Measurements from ENCODE around the gene GRID1.

GRID1 gene

DNA sequence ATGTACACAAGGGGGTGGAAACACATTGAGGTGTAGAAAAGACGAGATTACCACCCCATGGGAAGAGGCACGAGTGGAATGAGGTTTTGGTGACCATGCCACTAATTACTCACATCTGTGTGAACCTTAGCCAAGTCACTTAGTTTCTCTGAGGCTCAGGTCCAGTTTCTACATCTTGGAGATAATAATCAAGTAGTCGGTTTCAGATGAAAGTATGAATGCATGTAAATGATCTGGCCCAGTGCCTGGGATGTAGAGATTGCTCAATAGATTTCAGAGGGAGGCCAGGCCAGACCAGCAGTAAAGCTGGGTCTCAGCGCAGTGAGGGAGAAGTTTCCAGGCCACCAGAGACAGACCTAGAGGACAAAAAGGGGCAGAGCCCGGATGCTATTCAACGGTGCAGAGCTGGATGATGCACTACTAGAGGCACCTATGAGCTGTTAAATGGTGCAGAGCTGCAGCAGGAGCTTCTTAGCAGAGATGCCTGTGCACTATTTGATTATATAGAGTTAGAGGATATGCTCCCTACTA lies 725.1 kb downstream of the GRID1 start:
- Histone ChIP-seq H3K36me3 (ENCODE audit: insufficient read depth, low read depth, low read length) (no peaks in the 10 kb centered on the region), H3K9me3 (ENCODE audit: insufficient read depth, low read depth, low read length) (no peaks in the 10 kb centered on the region), H3K27ac (ENCODE audit: low read length) (no peak overlapping the region), H3K9ac (ENCODE audit: low read depth, low read length) (no peak overlapping the region), H3K4me1 (ENCODE audit: insufficient read depth, low read length) (no peaks in the 10 kb centered on the region; the same call in 1 of the 2 replicates), H3K4me3 (ENCODE audit: low read length) (no peak overlapping the region), H3K27me3 (ENCODE audit: insufficient read depth, low read length) (no peaks in the 10 kb centered on the region)

DNA sequence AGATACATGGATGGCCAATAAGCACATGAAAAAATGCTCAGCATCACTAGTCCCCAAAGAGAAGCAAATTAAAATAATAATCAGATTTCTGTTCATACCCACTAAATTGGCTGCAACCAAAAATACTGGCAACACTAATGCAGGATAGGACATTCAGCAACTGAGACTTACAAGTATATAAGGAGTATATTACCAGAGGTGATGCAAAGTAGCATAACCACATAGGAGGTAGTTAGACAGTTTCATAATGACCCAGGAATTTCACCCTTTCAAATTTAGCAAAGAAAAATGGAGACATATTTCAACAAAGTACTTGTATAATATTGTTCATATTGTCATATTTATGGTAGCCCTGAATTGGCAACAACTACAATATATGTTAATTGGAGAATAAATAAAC lies 727.8 kb downstream of the GRID1 start:
- no peaks in the 10 kb centered on the region for H3K27me3 ChIP-seq (ENCODE audit: insufficient read depth, low read length)
- no peaks in the 10 kb centered on the region for H3K9me3 ChIP-seq (ENCODE audit: insufficient read depth, low read depth, low read length)
- H3K4me1 ChIP-seq (ENCODE audit: insufficient read depth, low read length), result no peaks in the 10 kb centered on the region; the same call in 1 of the 2 replicates
- H3K4me3 ChIP-seq (ENCODE audit: low read length), result no peak overlapping the region
- H3K36me3 ChIP-seq (ENCODE audit: insufficient read depth, low read depth, low read length), result no peaks in the 10 kb centered on the region
- no peak overlapping the region for H3K27ac ChIP-seq (ENCODE audit: low read length)
- no peak overlapping the region for H3K9ac ChIP-seq (ENCODE audit: low read depth, low read length)

- Histone ChIP-seq H3K36me3 (ENCODE audit: insufficient read depth, low read depth, low read length) (no peaks in the 10 kb centered on the region), H3K4me3 (ENCODE audit: low read length) (no peak overlapping the region), H3K4me1 (ENCODE audit: insufficient read depth, low read length) (no peaks in the 10 kb centered on the region), H3K27me3 (ENCODE audit: insufficient read depth, low read length) (no peaks in the 10 kb centered on the region), H3K27ac (ENCODE audit: low read length) (no peak overlapping the region), H3K9ac (ENCODE audit: low read depth, low read length) (no peak overlapping the region), H3K9me3 (ENCODE audit: insufficient read depth, low read depth, low read length) (no peaks in the 10 kb centered on the region)
Measured at GRCh38 chr10:85635650-85636049, 730.9 kb downstream of the GRID1 start.

DNA sequence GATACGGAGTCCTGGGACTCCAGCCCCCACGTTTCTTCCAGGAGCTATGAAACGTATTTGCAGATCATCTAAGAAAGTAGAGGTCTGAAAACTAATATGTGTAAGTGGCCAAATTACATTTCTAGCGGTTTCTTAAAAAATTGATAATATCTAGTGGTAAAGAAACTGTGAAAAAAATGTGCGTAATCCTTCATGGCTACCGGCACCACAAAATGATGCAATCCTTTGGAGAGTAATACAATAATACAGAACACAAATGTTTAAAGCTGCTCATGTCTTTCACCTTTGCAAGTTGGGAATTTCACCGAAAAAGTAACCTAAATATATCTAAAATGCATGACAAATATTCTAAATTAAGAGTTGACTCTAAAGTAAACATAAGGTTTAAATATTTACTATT lies 742.1 kb downstream of the GRID1 start:
- H3K9me3 ChIP-seq (ENCODE audit: insufficient read depth, low read depth, low read length), result no peaks in the 10 kb centered on the region
- H3K9ac ChIP-seq (ENCODE audit: low read depth, low read length), result no peak overlapping the region
- no peak overlapping the region for H3K4me3 ChIP-seq (ENCODE audit: low read length)
- no peaks in the 10 kb centered on the region for H3K36me3 ChIP-seq (ENCODE audit: insufficient read depth, low read depth, low read length)
- H3K4me1 ChIP-seq (ENCODE audit: insufficient read depth, low read length), result no peaks in the 10 kb centered on the region
- H3K27me3 ChIP-seq (ENCODE audit: insufficient read depth, low read length), result no peaks in the 10 kb centered on the region
- no peak overlapping the region for H3K27ac ChIP-seq (ENCODE audit: low read length)

- H3K27me3 ChIP-seq (ENCODE audit: insufficient read depth, low read length), result no peaks in the 10 kb centered on the region
- H3K4me3 ChIP-seq (ENCODE audit: low read length), result no peak overlapping the region
- no peak overlapping the region for H3K27ac ChIP-seq (ENCODE audit: low read length)
- H3K36me3 ChIP-seq (ENCODE audit: insufficient read depth, low read depth, low read length), result no peaks in the 10 kb centered on the region
- no peaks in the 10 kb centered on the region for H3K9me3 ChIP-seq (ENCODE audit: insufficient read depth, low read depth, low read length)
- H3K4me1 ChIP-seq (ENCODE audit: insufficient read depth, low read length), result no peaks in the 10 kb centered on the region
- H3K9ac ChIP-seq (ENCODE audit: low read depth, low read length), result no peak overlapping the region
Measured at GRCh38 chr10:85623758-85624157, 742.8 kb downstream of the GRID1 start.

DNA sequence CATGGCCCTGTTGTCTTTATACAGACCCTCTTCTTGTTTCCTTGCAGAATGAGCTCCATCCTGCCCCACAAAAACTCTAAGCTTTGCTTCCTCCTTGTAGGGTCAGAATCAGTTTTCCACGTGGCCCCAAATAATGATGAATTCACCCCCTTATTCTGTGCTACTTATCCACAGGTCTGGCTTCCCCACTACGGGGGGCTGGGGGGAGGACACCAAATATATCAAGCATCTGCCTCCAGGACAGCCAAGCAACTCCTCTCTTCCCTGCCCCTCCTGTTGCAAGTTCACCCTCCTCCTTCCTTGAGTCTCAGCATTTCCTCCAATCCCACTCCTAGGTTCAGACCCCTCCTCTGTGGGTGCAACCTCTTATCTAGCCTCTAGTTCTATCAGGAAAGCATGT lies 743.3 kb downstream of the GRID1 start:
- Histone ChIP-seq H3K4me3 (ENCODE audit: low read length) (no peak overlapping the region), H3K27ac (ENCODE audit: low read length) (no peak overlapping the region), H3K9me3 (ENCODE audit: insufficient read depth, low read depth, low read length) (no peaks in the 10 kb centered on the region), H3K36me3 (ENCODE audit: insufficient read depth, low read depth, low read length) (no peaks in the 10 kb centered on the region), H3K9ac (ENCODE audit: low read depth, low read length) (no peak overlapping the region), H3K27me3 (ENCODE audit: insufficient read depth, low read length) (no peaks in the 10 kb centered on the region), H3K4me1 (ENCODE audit: insufficient read depth, low read length) (no peaks in the 10 kb centered on the region)

- Histone ChIP-seq H3K9me3 (ENCODE audit: insufficient read depth, low read depth, low read length) (no peaks in the 10 kb centered on the region), H3K4me1 (ENCODE audit: insufficient read depth, low read length) (no peaks in the 10 kb centered on the region), H3K9ac (ENCODE audit: low read depth, low read length) (no peak overlapping the region), H3K4me3 (ENCODE audit: low read length) (no peak overlapping the region), H3K36me3 (ENCODE audit: insufficient read depth, low read depth, low read length) (no peaks in the 10 kb centered on the region), H3K27ac (ENCODE audit: low read length) (no peak overlapping the region), H3K27me3 (ENCODE audit: insufficient read depth, low read length) (no peaks in the 10 kb centered on the region)
Measured at GRCh38 chr10:85622425-85622824, 744.2 kb downstream of the GRID1 start.

DNA sequence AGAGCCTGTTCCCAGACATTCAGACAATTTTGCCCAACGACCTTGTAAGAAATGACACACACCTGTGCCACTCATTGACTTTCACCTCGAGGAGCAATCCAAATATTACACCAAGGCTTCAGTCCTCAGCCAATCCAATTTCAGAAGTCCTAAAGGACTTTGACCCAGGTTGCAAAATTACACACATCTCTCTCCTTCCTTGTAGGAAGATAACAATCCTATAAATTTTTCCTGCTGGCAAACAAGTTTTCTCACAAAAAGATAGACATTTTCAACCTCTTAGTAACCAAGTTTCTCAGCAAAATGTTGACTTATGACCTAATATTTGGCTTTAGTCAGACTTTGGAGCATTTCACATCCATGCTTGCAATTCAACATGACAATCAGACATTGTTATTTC lies 745.0 kb downstream of the GRID1 start:
- Histone ChIP-seq H3K27me3 (ENCODE audit: insufficient read depth, low read length) (no peaks in the 10 kb centered on the region), H3K4me3 (ENCODE audit: low read length) (no peak overlapping the region)

DNA sequence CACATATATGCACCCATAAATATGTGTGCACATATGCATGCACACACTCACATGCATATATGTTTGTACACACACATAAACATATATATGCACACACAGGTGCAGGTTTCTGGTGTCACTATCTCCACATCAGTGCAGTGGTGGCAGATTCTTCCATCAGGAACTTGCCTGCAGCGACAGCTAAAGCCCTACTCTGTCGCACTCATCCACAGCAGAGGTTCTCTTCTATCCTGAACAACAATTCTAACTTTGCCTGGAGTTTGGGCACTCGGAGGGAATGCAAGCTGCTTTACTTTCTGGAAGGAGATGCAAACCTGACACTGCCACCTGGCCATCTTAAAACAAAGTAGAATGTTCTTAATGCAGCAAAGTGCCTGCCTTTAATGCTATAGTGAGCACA lies 745.8 kb downstream of the GRID1 start:
- Histone ChIP-seq H3K36me3 (ENCODE audit: insufficient read depth, low read depth, low read length) (no peaks in the 10 kb centered on the region), H3K27ac (ENCODE audit: low read length) (no peak overlapping the region), H3K4me3 (ENCODE audit: low read length) (no peak overlapping the region), H3K9me3 (ENCODE audit: insufficient read depth, low read depth, low read length) (no peaks in the 10 kb centered on the region), H3K27me3 (ENCODE audit: insufficient read depth, low read length) (no peaks in the 10 kb centered on the region), H3K9ac (ENCODE audit: low read depth, low read length) (no peak overlapping the region), H3K4me1 (ENCODE audit: insufficient read depth, low read length) (no peaks in the 10 kb centered on the region)

More for the DNA sequence above, 745.0 kb downstream of the GRID1 start:
- Histone ChIP-seq H3K4me1 (ENCODE audit: insufficient read depth, low read length) (no peaks in the 10 kb centered on the region), H3K9me3 (ENCODE audit: insufficient read depth, low read depth, low read length) (no peaks in the 10 kb centered on the region), H3K27ac (ENCODE audit: low read length) (no peak overlapping the region), H3K9ac (ENCODE audit: low read depth, low read length) (no peak overlapping the region), H3K36me3 (ENCODE audit: insufficient read depth, low read depth, low read length) (no peaks in the 10 kb centered on the region)

DNA sequence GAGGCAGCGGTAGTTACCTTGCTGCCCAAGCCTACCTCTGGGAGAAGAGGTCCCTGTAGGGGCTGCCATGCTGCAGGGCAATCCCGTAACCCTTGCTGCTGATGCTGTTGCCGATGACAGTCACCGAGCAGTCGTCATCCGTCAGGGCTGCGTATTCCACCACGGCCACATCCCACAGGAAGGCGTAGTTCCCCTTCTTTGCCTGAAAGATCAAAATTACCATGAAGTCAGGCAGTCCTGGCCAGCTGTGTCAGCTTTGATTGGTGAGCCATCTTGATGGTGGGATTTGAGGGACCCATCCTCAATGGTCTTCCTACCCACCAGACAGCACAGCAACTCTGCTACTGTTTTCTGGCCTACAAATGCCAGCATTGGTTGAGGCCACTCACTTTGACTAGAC lies 746.8 kb downstream of the GRID1 start:
- Histone ChIP-seq H3K9me3 (ENCODE audit: insufficient read depth, low read depth, low read length) (no peaks in the 10 kb centered on the region), H3K27ac (ENCODE audit: low read length) (no peak overlapping the region), H3K4me3 (ENCODE audit: low read length) (no peak overlapping the region), H3K36me3 (ENCODE audit: insufficient read depth, low read depth, low read length) (no peaks in the 10 kb centered on the region), H3K27me3 (ENCODE audit: insufficient read depth, low read length) (no peaks in the 10 kb centered on the region), H3K4me1 (ENCODE audit: insufficient read depth, low read length) (no peaks in the 10 kb centered on the region), H3K9ac (ENCODE audit: low read depth, low read length) (no peak overlapping the region)

DNA sequence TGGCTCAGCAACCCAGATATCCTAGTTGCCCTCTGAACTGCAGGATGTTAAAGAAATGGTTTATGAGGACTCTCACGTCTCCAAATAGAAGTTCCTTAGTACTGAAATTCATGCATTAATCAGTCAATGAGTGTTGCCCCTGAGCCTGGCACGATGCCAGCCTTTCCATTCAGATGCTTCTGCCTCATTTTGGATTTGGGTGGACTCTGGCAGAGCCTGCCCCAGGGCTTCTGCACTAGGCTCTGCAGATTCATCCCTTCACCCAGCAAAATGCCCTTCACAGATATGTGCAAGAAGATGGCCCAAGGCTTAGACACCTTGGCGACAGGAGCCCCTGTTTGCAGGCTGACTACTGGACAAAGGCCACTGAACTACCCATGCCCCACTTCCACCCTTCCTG lies 747.8 kb downstream of the GRID1 start:
- no peaks in the 10 kb centered on the region for H3K9me3 ChIP-seq (ENCODE audit: insufficient read depth, low read depth, low read length)
- H3K27ac ChIP-seq (ENCODE audit: low read length), result no peak overlapping the region
- no peaks in the 10 kb centered on the region for H3K4me1 ChIP-seq (ENCODE audit: insufficient read depth, low read length)
- H3K9ac ChIP-seq (ENCODE audit: low read depth, low read length), result no peak overlapping the region
- H3K27me3 ChIP-seq (ENCODE audit: insufficient read depth, low read length), result no peaks in the 10 kb centered on the region
- no peaks in the 10 kb centered on the region for H3K36me3 ChIP-seq (ENCODE audit: insufficient read depth, low read depth, low read length)
- no peak overlapping the region for H3K4me3 ChIP-seq (ENCODE audit: low read length)

- Histone ChIP-seq H3K9me3 (ENCODE audit: insufficient read depth, low read depth, low read length) (no peaks in the 10 kb centered on the region), H3K36me3 (ENCODE audit: insufficient read depth, low read depth, low read length) (no peaks in the 10 kb centered on the region), H3K27me3 (ENCODE audit: insufficient read depth, low read length) (no peaks in the 10 kb centered on the region)
Measured at GRCh38 chr10:85617751-85618546, 748.6 kb downstream of the GRID1 start.

More at GRCh38 chr10:85617751-85618546, 748.6 kb downstream of the GRID1 start:
- no peaks in the 10 kb centered on the region for H3K4me1 ChIP-seq (ENCODE audit: insufficient read depth, low read length)
- no peak overlapping the region for H3K9ac ChIP-seq (ENCODE audit: low read depth, low read length)
- no peak overlapping the region for H3K27ac ChIP-seq (ENCODE audit: low read length)
- H3K4me3 ChIP-seq (ENCODE audit: low read length), result no peak overlapping the region

Data from iPS-20b (cell line).